HCT116 (cell line): ENCODE measurements around the gene C9orf43. TPM values are rescaled to one million over a fixed set of nuclear protein-coding genes. Genes with fewer than 3 reads are reported as not detected.

Source experiments
- ATAC-seq: fragments of 200-7000 bp; cut with Tn5 transposase; 2 replicates; pipeline ENCODE4 v1.9.1; 2020; ENCODE audit warnings: mild to moderate bottlenecking, moderate library complexity
- BruUV-seq: library from RNA; stranded (reverse); fragments of 400-500 nt; replicated peaks from 2 replicates; lab custom pipeline; 2021; lab: Mats Ljungman, UMichigan
- CTCF ChIA-PET: fragments of 300-600 bp; sonication (Branson Sonifier 250); formaldehyde crosslinking; loops from one replicate; lab custom pipeline; 2021; ENCODE audit warnings: antibody characterized with exemption; lab: Charles Lee
- POLR2A ChIA-PET: fragments of 300-600, 350-600 bp; sonication (Branson Sonifier 250); formaldehyde crosslinking; loops from one replicate; lab custom pipeline; 2021; ENCODE audit warnings: antibody characterized with exemption; lab: Charles Lee
- RAD21 ChIA-PET, 2 experiments: fragments of 300-600 bp; sonication (Branson Sonifier 250); formaldehyde crosslinking; loops; one replicate each; lab custom pipeline; 2023; ENCODE audit warnings: low total read pairs in 2 of 2; ENCODE audit not compliant: uncharacterized antibody in 2 of 2, unreplicated experiment in 2 of 2, low non-redundant PET in 1 of 2; lab: Charles Lee
- DNase-seq: peaks from one replicate; pipeline ENCODE4 v3.0.0-alpha.2; 2010; ENCODE audit warnings: low read depth, low spot score
- H2AFZ ChIP-seq: fragments of 200-600 bp; shearing (Covaris generic), sonication (generic); 2 replicates; pipeline ENCODE4 v1.6.1; 2017; ENCODE audit warnings: low read depth, mixed run types, mixed read lengths, antibody characterized with exemption, low read length; ENCODE audit not compliant: poor library complexity, severe bottlenecking
- H3K27ac ChIP-seq: 2 replicates; pipeline ENCODE4 v1.5.1; 2012; ENCODE audit warnings: low read depth, low read length
- H3K27me3 ChIP-seq: fragments of 200-600 bp; sonication (generic); 2 replicates; pipeline ENCODE4 v1.6.1; 2016; ENCODE audit warnings: mixed run types, low read length, mixed read lengths; ENCODE audit not compliant: insufficient read depth
- H3K36me3 ChIP-seq, 2 experiments: fragments of 200-500 bp in 1 of 2; fragments of 200-600 bp in 1 of 2; sonication (Bioruptor generic) in 1 of 2; sonication (generic) in 1 of 2; 2 replicates each; pipeline versions ENCODE4 v1.5.1 to v1.6.1; 2014 to 2016; ENCODE audit warnings: low read length in 2 of 2, inconsistent platforms in 1 of 2, mixed read lengths in 1 of 2, mixed run types in 1 of 2; ENCODE audit not compliant: insufficient read depth in 2 of 2, control insufficient read depth in 1 of 2
- H3K4me1 ChIP-seq, 2 experiments: fragments of 200-600 bp in 1 of 2; sonication (generic) in 1 of 2; 2 replicates each; pipeline versions ENCODE4 v1.5.1 to v1.6.1; 2012 to 2017; ENCODE audit warnings: low read length in 2 of 2, inconsistent platforms in 1 of 2, mild to moderate bottlenecking in 1 of 2, mixed read lengths in 1 of 2, mixed run types in 1 of 2, moderate library complexity in 1 of 2; ENCODE audit not compliant: insufficient read depth in 2 of 2, control insufficient read depth in 1 of 2
- H3K4me2 ChIP-seq: fragments of 200-600 bp; sonication (generic); 2 replicates; pipeline ENCODE4 v1.6.1; 2017; ENCODE audit warnings: mixed run types, low read length, mixed read lengths
- H3K4me3 ChIP-seq, 2 experiments: fragments of 200-600 bp in 1 of 2; sonication (generic) in 1 of 2; replicated peaks in 1 of 2; 2 replicates each; pipeline ENCODE4 v1.5.1; 2011 to 2016; ENCODE audit warnings: low read length in 2 of 2, control low read depth in 1 of 2, low read depth in 1 of 2, mild to moderate bottlenecking in 1 of 2, mixed read lengths in 1 of 2, mixed run types in 1 of 2
- H3K79me2 ChIP-seq: fragments of 200-600 bp; sonication (generic); 2 replicates; pipeline ENCODE4 v1.6.1; 2017; ENCODE audit warnings: mild to moderate bottlenecking, mixed run types, low read length, moderate library complexity, mixed read lengths; ENCODE audit not compliant: insufficient read depth
- H3K9ac ChIP-seq: fragments of 200-600 bp; sonication (generic); 2 replicates; pipeline ENCODE4 v1.6.1; 2016; ENCODE audit warnings: low read length, mixed read lengths
- H3K9me2 ChIP-seq: fragments of 200-600 bp; sonication (generic), shearing (Covaris generic); 2 replicates; pipeline ENCODE4 v1.6.1; 2017; ENCODE audit warnings: mixed run types, mild to moderate bottlenecking, moderate library complexity; ENCODE audit not compliant: insufficient read depth
- H3K9me3 ChIP-seq, 2 experiments: fragments of 200-500 bp in 1 of 2; fragments of 200-600 bp in 1 of 2; sonication (Bioruptor generic) in 1 of 2; sonication (generic) in 1 of 2; 2 replicates each; pipeline ENCODE4 v1.6.1; 2014 to 2017; ENCODE audit warnings: low read length in 2 of 2, mixed read lengths in 2 of 2, inconsistent platforms in 1 of 2, low read depth in 1 of 2, mild to moderate bottlenecking in 1 of 2, mixed run types in 1 of 2, moderate library complexity in 1 of 2; ENCODE audit not compliant: control insufficient read depth in 1 of 2, insufficient read depth in 1 of 2
- H4K20me1 ChIP-seq: fragments of 200-600 bp; sonication (generic), shearing (Covaris generic); 2 replicates; pipeline ENCODE4 v1.6.1; 2017; ENCODE audit warnings: mixed run types, mild to moderate bottlenecking, moderate library complexity; ENCODE audit not compliant: insufficient read depth
- CBX3 ChIP-seq: IDR thresholded peaks from 2 replicates; pipeline ENCODE4 v1.6.1; 2012; ENCODE audit warnings: low read depth
- CEBPB ChIP-seq: IDR thresholded peaks from 2 replicates; pipeline ENCODE4 v1.6.1; 2012; ENCODE audit warnings: low read depth
- EGR1 ChIP-seq: IDR thresholded peaks from 2 replicates; pipeline ENCODE4 v1.6.1; 2012; ENCODE audit warnings: low read depth
- ELF1 ChIP-seq: IDR thresholded peaks from 2 replicates; pipeline ENCODE4 v1.6.1; 2012; ENCODE audit warnings: low read depth, borderline replicate concordance
- EZH2 ChIP-seq: fragments of 200-600 bp; sonication (generic); IDR thresholded peaks from 2 replicates; pipeline ENCODE4 v1.6.1; 2017; ENCODE audit warnings: antibody characterized with exemption, mixed run types
- FOSL1 ChIP-seq: IDR thresholded peaks from 2 replicates; pipeline ENCODE4 v1.6.1; 2012; ENCODE audit warnings: low read depth
- JUND ChIP-seq: IDR thresholded peaks from 2 replicates; pipeline ENCODE4 v1.6.1; 2012
- POLR2AphosphoS5 ChIP-seq: IDR thresholded peaks from 2 replicates; pipeline ENCODE4 v1.6.1; 2011; ENCODE audit warnings: mild to moderate bottlenecking, low read depth, low read length, moderate library complexity
- RAD21 ChIP-seq: IDR thresholded peaks from 2 replicates; pipeline ENCODE4 v1.6.1; 2012; ENCODE audit warnings: low read depth, mild to moderate bottlenecking
- SP1 ChIP-seq: IDR thresholded peaks from 2 replicates; pipeline ENCODE4 v1.6.1; 2012; ENCODE audit warnings: low read depth
- SRF ChIP-seq: IDR thresholded peaks from 2 replicates; pipeline ENCODE4 v1.6.1; 2012; ENCODE audit warnings: low read depth
- TCF7L2 ChIP-seq: IDR thresholded peaks from 2 replicates; pipeline ENCODE4 v1.7.0; 2011; ENCODE audit warnings: borderline replicate concordance, inconsistent platforms; ENCODE audit not compliant: insufficient read depth, insufficient read length; ENCODE audit errors: extremely low read depth
- YY1 ChIP-seq: IDR thresholded peaks from 2 replicates; pipeline ENCODE4 v1.6.1; 2011; ENCODE audit warnings: low read length, low read depth, moderate library complexity, mild to moderate bottlenecking; ENCODE audit not compliant: insufficient replicate concordance; ENCODE audit errors: extremely low read depth
- ZFX ChIP-seq: fragments of 450-650 bp; IDR thresholded peaks from 2 replicates; pipeline ENCODE4 v1.6.1; 2017
- ZNF274 ChIP-seq: fragments of 200-500 bp; sonication (Bioruptor generic); IDR thresholded peaks from 2 replicates; pipeline ENCODE4 v1.6.1; 2014; ENCODE audit warnings: mild to moderate bottlenecking, low read depth, low read length, inconsistent platforms
- intact Hi-C: fragments of 100-400 bp; cut with micrococcal nuclease; formaldehyde crosslinking; loops from 2 replicates; pipeline ENCODE4 v1.10.0; 2022
- total RNA-seq: library from RNA; stranded (reverse); gene quantifications from one replicate; pipeline ENCODE4 v1.2.1, GENCODE V29; 2021; ENCODE audit not compliant: unreplicated experiment
- TF ChIP-seq, protein P1 (sequence below): IDR thresholded peaks from 2 replicates; pipeline ENCODE4 v1.6.1; 2012
- TF ChIP-seq, protein P2 (sequence below): IDR thresholded peaks from 2 replicates; pipeline ENCODE4 v1.6.1; 2012
- TF ChIP-seq, protein P3 (sequence below): IDR thresholded peaks from 2 replicates; pipeline ENCODE4 v1.6.1; 2011; ENCODE audit warnings: mild to moderate bottlenecking, low read length, moderate library complexity; ENCODE audit not compliant: insufficient replicate concordance; ENCODE audit errors: extremely low read depth

Gene C9orf43
- total RNA-seq, 1 experiment from 2014 or later = 0.71 TPM

DNA sequence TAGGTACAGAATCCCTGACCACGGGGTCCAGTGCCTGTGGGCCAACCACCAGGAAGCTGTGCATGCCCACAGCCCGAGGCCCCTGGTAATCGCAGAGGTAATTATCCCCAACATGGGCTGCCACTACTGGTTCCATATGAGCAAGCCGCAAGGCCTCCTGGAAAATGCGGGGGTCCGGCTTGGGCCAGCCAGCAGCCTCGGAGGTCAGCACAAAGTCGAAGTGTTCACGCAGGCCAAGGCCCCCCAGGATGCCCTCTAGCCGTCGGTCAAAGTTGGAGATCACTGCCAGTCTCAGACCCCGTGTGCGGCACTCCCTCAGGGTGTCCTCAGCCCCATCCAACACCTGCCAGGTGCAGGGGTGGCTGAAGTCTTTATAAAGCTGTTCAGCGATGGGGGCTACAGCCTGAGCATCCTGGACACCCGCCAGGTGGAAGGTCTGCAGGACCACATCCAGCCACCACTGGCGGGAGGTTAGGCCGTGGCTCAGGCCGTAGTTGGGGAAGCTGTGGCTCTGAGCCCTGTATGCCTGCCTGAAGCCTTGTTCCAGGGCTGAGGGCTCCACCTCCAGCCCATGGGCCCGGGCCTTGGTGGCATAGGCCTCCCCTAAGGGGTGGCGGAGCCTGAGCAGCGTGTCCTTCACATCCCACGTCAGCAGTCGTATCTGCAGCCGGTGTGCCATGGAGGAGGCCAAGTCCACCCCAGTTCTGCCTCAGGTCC lies 36.7 kb upstream of the C9orf43 start:
- BruUV-seq = no TSS peak
- POLR2A ChIA-PET = no interaction called here
- Histone ChIP-seq H3K4me2 (no peak overlapping the region), H3K9me2 (no peaks in the 10 kb centered on the region), H3K36me3 (peaks cover 6 to 7% of the 10 kb centered on the region in 2 experiments; a peak in 2 of 4 replicates), H3K9ac (no peak overlapping the region), H3K27ac (no peak overlapping the region), H3K4me1 (peaks cover 12 to 17% of the 10 kb centered on the region in 2 experiments), H4K20me1 (no peaks in the 10 kb centered on the region), H3K79me2 (peaks cover 14% of the 10 kb centered on the region), H3K9me3 (no peaks in the 10 kb centered on the region)
- intact Hi-C loops = no loop called here
- CTCF ChIA-PET = no interaction called here
- ATAC-seq = no peak
- DNase-seq = no peak
- TF ChIP-seq CBX3 = no peak
- TF ChIP-seq, protein P1, sequence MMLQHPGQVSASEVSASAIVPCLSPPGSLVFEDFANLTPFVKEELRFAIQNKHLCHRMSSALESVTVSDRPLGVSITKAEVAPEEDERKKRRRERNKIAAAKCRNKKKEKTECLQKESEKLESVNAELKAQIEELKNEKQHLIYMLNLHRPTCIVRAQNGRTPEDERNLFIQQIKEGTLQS = no peak
- no peak for TF ChIP-seq EZH2
- TF ChIP-seq RAD21 = no peak
- no peak for TF ChIP-seq EGR1
- no peak for TF ChIP-seq TCF7L2
- no peak for TF ChIP-seq ZNF274
- TF ChIP-seq, protein P2, sequence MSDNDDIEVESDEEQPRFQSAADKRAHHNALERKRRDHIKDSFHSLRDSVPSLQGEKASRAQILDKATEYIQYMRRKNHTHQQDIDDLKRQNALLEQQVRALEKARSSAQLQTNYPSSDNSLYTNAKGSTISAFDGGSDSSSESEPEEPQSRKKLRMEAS = no peak
- no peak for TF ChIP-seq SP1
- no peak for TF ChIP-seq CEBPB
- no peak for TF ChIP-seq FOSL1
- no peak for TF ChIP-seq JUND
- TF ChIP-seq POLR2AphosphoS5 = no peak
- TF ChIP-seq ELF1 = no peak
- TF ChIP-seq, protein P3, sequence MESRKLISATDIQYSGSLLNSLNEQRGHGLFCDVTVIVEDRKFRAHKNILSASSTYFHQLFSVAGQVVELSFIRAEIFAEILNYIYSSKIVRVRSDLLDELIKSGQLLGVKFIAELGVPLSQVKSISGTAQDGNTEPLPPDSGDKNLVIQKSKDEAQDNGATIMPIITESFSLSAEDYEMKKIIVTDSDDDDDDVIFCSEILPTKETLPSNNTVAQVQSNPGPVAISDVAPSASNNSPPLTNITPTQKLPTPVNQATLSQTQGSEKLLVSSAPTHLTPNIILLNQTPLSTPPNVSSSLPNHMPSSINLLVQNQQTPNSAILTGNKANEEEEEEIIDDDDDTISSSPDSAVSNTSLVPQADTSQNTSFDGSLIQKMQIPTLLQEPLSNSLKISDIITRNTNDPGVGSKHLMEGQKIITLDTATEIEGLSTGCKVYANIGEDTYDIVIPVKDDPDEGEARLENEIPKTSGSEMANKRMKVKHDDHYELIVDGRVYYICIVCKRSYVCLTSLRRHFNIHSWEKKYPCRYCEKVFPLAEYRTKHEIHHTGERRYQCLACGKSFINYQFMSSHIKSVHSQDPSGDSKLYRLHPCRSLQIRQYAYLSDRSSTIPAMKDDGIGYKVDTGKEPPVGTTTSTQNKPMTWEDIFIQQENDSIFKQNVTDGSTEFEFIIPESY = no peak
- TF ChIP-seq ZFX = no peak
- TF ChIP-seq SRF = no peak
- TF ChIP-seq YY1 = no peak
- TF ChIP-seq, all 23 proteins: peak for 0
- RAD21 ChIA-PET = no interaction called here
- no peaks in the 10 kb centered on the region for H3K27me3 ChIP-seq
- no peak overlapping the region for H3K4me3 ChIP-seq
- no peak overlapping the region for H2AFZ ChIP-seq
